HepG2 (cell line): Measurements from ENCODE around the gene EIF6. TPM values are rescaled to one million over a fixed set of nuclear protein-coding genes. Genes with fewer than 3 reads are reported as not detected.

Experiments used
- ETS1 ChIP-seq: sonication (generic); formaldehyde crosslinking; IDR thresholded peaks from 2 replicates; pipeline ENCODE4 v1.4.0; 2020; ENCODE audit warnings: missing genetic modification reagents
- FLYWCH1 ChIP-seq: sonication (generic); formaldehyde crosslinking; IDR thresholded peaks from 2 replicates; pipeline ENCODE4 v1.8.1; 2023; ENCODE audit warnings: mild to moderate bottlenecking, missing genetic modification reagents
- HDAC2 ChIP-seq: sonication (generic); formaldehyde crosslinking; IDR thresholded peaks from 2 replicates; pipeline ENCODE4 v1.4.0; 2020; ENCODE audit warnings: missing genetic modification reagents
- KDM1A ChIP-seq: IDR thresholded peaks from 2 replicates; pipeline ENCODE4 v1.6.1; 2016; ENCODE audit warnings: missing compliant biosample characterization
- MED1 ChIP-seq: sonication (generic); formaldehyde crosslinking; IDR thresholded peaks from 2 replicates; pipeline ENCODE4 v1.4.0; 2020; ENCODE audit warnings: missing genetic modification reagents
- PCBP1 ChIP-seq: fragments of 200-400 bp; formaldehyde crosslinking; IDR thresholded peaks from 2 replicates; pipeline ENCODE4 v1.6.1; 2017; ENCODE audit warnings: mild to moderate bottlenecking, low read depth, low read length, borderline replicate concordance
- RAD21 ChIP-seq: fragments of 450-650 bp; formaldehyde crosslinking; IDR thresholded peaks from 2 replicates; pipeline ENCODE4 v1.5.0; 2020; ENCODE audit warnings: mild to moderate bottlenecking
- RBAK ChIP-seq: sonication (generic); formaldehyde crosslinking; IDR thresholded peaks from 2 replicates; pipeline ENCODE4 v1.5.1; 2020; ENCODE audit warnings: mild to moderate bottlenecking, missing genetic modification reagents
- SATB2 ChIP-seq: sonication (generic); formaldehyde crosslinking; IDR thresholded peaks from 2 replicates; pipeline ENCODE4 v1.5.0; 2020; ENCODE audit warnings: missing genetic modification reagents
- SOX6 ChIP-seq, 2 experiments: fragments of 450-650 bp in 1 of 2; sonication (generic) in 1 of 2; formaldehyde crosslinking in 1 of 2; IDR thresholded peaks; 2 replicates each; pipeline versions ENCODE4 v1.4.0 to v1.6.1; 2017 to 2020; ENCODE audit warnings: antibody characterized with exemption in 1 of 2, mild to moderate bottlenecking in 1 of 2, missing genetic modification reagents in 1 of 2
- TBX2 ChIP-seq: sonication (generic); formaldehyde crosslinking; IDR thresholded peaks from 2 replicates; pipeline ENCODE4 v1.5.0; 2020; ENCODE audit warnings: missing genetic modification reagents, mild to moderate bottlenecking, borderline replicate concordance
- THRA ChIP-seq: sonication (generic); formaldehyde crosslinking; IDR thresholded peaks from 2 replicates; pipeline ENCODE4 v1.4.0; 2020; ENCODE audit warnings: missing genetic modification reagents, borderline replicate concordance
- ZBTB14 ChIP-seq: sonication (generic); formaldehyde crosslinking; IDR thresholded peaks from 2 replicates; pipeline ENCODE4 v1.4.0; 2020; ENCODE audit warnings: missing genetic modification reagents
- ZBTB4 ChIP-seq: sonication (generic); formaldehyde crosslinking; IDR thresholded peaks from 2 replicates; pipeline ENCODE4 v1.4.0; 2020; ENCODE audit warnings: missing genetic modification reagents, mild to moderate bottlenecking, borderline replicate concordance
- ZFP36L1 ChIP-seq: sonication (generic); formaldehyde crosslinking; IDR thresholded peaks from 2 replicates; pipeline ENCODE4 v1.8.0; 2022; ENCODE audit warnings: mild to moderate bottlenecking, missing genetic modification reagents, moderate library complexity
- ZNF275 ChIP-seq: sonication (generic); formaldehyde crosslinking; IDR thresholded peaks from 2 replicates; pipeline ENCODE4 v1.8.0; 2022; ENCODE audit warnings: missing genetic modification reagents, mild to moderate bottlenecking, inconsistent platforms, borderline replicate concordance
- ZNF30 ChIP-seq: sonication (generic); formaldehyde crosslinking; IDR thresholded peaks from 2 replicates; pipeline ENCODE4 v1.5.0; 2020; ENCODE audit warnings: mild to moderate bottlenecking, missing genetic modification reagents
- ZNF335 ChIP-seq: sonication (generic); formaldehyde crosslinking; IDR thresholded peaks from 2 replicates; pipeline ENCODE4 v1.4.0; 2020; ENCODE audit warnings: missing genetic modification reagents
- ZNF430 ChIP-seq: sonication (generic); formaldehyde crosslinking; IDR thresholded peaks from 2 replicates; pipeline ENCODE4 v1.9.0; 2021; ENCODE audit warnings: mild to moderate bottlenecking, missing genetic modification reagents
- ZNF772 ChIP-seq: sonication (generic); formaldehyde crosslinking; IDR thresholded peaks from 2 replicates; pipeline ENCODE4 v1.5.0; 2020; ENCODE audit warnings: mild to moderate bottlenecking, missing genetic modification reagents
- ZNF782 ChIP-seq: sonication (generic); formaldehyde crosslinking; IDR thresholded peaks from 2 replicates; pipeline ENCODE4 v1.4.0; 2020; ENCODE audit warnings: missing genetic modification reagents, mild to moderate bottlenecking, borderline replicate concordance
- polyA plus RNA-seq, 8 experiments: library from polyadenylated mRNA; depleted of rRNA in 3 of 8; stranded (reverse) in 7 of 8; unstranded in 1 of 8; fragments of >200 nt; fragmentation: Illumina TruSeq in 4 of 8; extraction: Trizol in 4 of 8; gene quantifications; 2 replicates each; pipeline versions ENCODE4 v1.2.1 to v1.2.3, GENCODE V29; 2011 to 2016; ENCODE audit warnings: low read depth in 4 of 8, missing spikeins in 1 of 8, mixed read lengths in 1 of 8; ENCODE audit not compliant: insufficient read depth in 1 of 8
- total RNA-seq, 5 experiments: library from RNA; depleted of rRNA; stranded (reverse); fragments of >200 nt; fragmentation: Illumina TruSeq; extraction: Trizol; gene quantifications; 2 replicates each; pipeline ENCODE4 v1.2.3, GENCODE V29; 2016; ENCODE audit warnings: low read depth in 1 of 5

Gene EIF6
- total and polyA plus RNA-seq, 2 of the 13 experiments (the other 11 are each of a cell fraction or from before 2014, with no cell fraction given) = 462 to 466 TPM

GRCh38 chr20:35286077-35286898 lies 1.7 kb upstream of the EIF6 start (continued):
- TF ChIP-seq ZNF772 (CRISPR knock-in tag) (peak; percentile 83), ZBTB14 (CRISPR knock-in tag) (no peak), KDM1A (0 out of 2 replicates have a peak, but pooled peaks have one; percentile 24), ZNF782 (CRISPR knock-in tag) (no peak), PCBP1 (no peak), SATB2 (CRISPR knock-in tag) (no peak), MED1 (CRISPR knock-in tag) (no peak; the same call in none of the 2 replicates), RAD21 (CRISPR knock-in tag) (peak; percentile 33; the same call in 1 of the 2 replicates), ZNF30 (CRISPR knock-in tag) (no peak), THRA (CRISPR knock-in tag) (peak; percentile 83), ZNF430 (peak; percentile 79; the same call in 1 of the 2 replicates), RBAK (CRISPR knock-in tag) (no peak; the same call in 1 of the 2 replicates), ETS1 (no peak), SOX6 (IDR thresholded peaks at IDR 0.05) (no peak), SOX6 (CRISPR knock-in tag; IDR thresholded peaks at IDR 0.05) (peak; percentile 83), ZNF275 (CRISPR knock-in tag) (no peak), ZFP36L1 (no peak; the same call in 1 of the 2 replicates), HDAC2 (CRISPR knock-in tag) (peak; percentile 66; the same call in 1 of the 2 replicates), TBX2 (CRISPR knock-in tag) (peak; percentile 91), FLYWCH1 (CRISPR knock-in tag) (no peak), ZNF335 (CRISPR knock-in tag) (no peak; the same call in 1 of the 2 replicates), ZBTB4 (CRISPR knock-in tag) (0 out of 2 replicates have a peak, but pooled peaks have one; percentile 63)
